A549 (cell line): ENCODE results near the gene MOSPD3.

Experiments
- CBX8 ChIP-seq: fragments of 200-600 bp; sonication (generic); IDR thresholded peaks from 2 replicates; pipeline ENCODE4 v1.6.1; 2016
- CTCF ChIP-seq: fragments of >200 bp; sonication (Bioruptor Twin); formaldehyde crosslinking; IDR thresholded peaks from 3 replicates; pipeline ENCODE4 v1.5.1; 2016
- ELK1 ChIP-seq: fragments of 150-350 bp; IDR thresholded peaks from 2 replicates; pipeline ENCODE4 v1.6.1; 2014; ENCODE audit warnings: low read depth, mild to moderate bottlenecking, low read length
- MAX ChIP-seq: IDR thresholded peaks from 2 replicates; pipeline ENCODE4 v1.6.1; 2012
- NPAS2 ChIP-seq: fragments of 250-450 bp; sonication (Bioruptor Pico); IDR thresholded peaks from 2 replicates; pipeline ENCODE4 v1.8.0; 2022; ENCODE audit warnings: mild to moderate bottlenecking, moderate library complexity, borderline replicate concordance
- NR3C1 ChIP-seq: fragments of >200 bp; sonication (Bioruptor Twin); formaldehyde crosslinking; IDR thresholded peaks from 3 replicates; pipeline ENCODE4 v1.6.1; 2017
- POLR2A ChIP-seq: IDR thresholded peaks from 2 replicates; pipeline ENCODE4 v1.6.1; 2012; ENCODE audit warnings: mild to moderate bottlenecking, low read length
- POLR2AphosphoS2 ChIP-seq: conservative IDR thresholded peaks from 2 replicates; pipeline ENCODE4 v1.6.1; 2012; ENCODE audit warnings: low read length, improper control_type of control experiment, inconsistent platforms
- RAD21 ChIP-seq, 2 experiments: fragments of >200 bp in 1 of 2; sonication (Bioruptor Twin) in 1 of 2; formaldehyde crosslinking in 1 of 2; IDR thresholded peaks in 1 of 2; conservative IDR thresholded peaks in 1 of 2; 2 replicates in 1 of 2; 3 replicates in 1 of 2; pipeline ENCODE4 v1.6.1; 2012 to 2018; ENCODE audit warnings: inconsistent platforms in 1 of 2
- RARB ChIP-seq: fragments of 250-450 bp; sonication (Bioruptor Pico); IDR thresholded peaks from 2 replicates; pipeline ENCODE4 v1.8.0; 2021; ENCODE audit warnings: mild to moderate bottlenecking, moderate library complexity
- ZNF302 ChIP-seq: fragments of 250-450 bp; sonication (Bioruptor Pico); IDR thresholded peaks from 2 replicates; pipeline ENCODE4 v1.9.0; 2021; ENCODE audit warnings: inconsistent platforms, mild to moderate bottlenecking, moderate library complexity
- TF ChIP-seq, protein P1 (sequence below): fragments of 200-600 bp; sonication (generic); IDR thresholded peaks from 2 replicates; pipeline ENCODE4 v1.6.1; 2016; ENCODE audit warnings: antibody characterized with exemption, mild to moderate bottlenecking, moderate library complexity

DNA sequence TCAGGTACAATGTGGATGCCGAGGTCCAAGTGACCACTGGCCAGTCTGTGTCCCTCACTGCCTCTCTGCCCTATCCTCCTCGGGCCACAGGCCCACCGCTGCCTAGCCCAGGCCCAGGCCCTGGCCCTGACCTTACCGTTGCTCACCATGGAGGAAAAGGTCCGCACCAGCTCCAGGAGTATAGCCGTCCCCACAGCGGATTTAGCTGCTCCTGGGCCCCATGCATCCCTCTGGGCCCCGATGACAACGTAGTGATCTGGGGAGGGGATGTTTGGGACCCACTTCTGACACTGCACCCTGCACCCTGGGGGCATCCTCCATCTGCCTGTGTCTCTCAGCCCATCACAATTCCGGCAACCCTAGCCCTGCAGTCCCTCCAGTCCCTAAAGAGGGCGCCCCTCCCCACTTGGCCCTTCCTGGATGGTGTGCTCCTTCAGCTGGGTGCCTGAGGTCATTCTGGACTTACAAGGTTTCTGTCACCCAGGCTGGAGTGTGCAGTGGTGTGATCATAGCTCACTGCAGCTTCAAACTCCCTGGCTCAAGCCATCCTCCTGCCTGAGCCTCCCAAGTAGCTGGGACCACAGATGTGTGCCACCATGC, 16.9 kb downstream of the MOSPD3 start:
- peak; percentile 27; the same call in 1 of the 3 replicates for TF ChIP-seq CTCF
- no peak for TF ChIP-seq RARB
- TF ChIP-seq MAX: no peak
- TF ChIP-seq POLR2AphosphoS2: no peak
- no peak for TF ChIP-seq ZNF302 (CRISPR knock-in tag)
- TF ChIP-seq NPAS2 (CRISPR knock-in tag): no peak
- TF ChIP-seq POLR2A: no peak
- no peak for TF ChIP-seq NR3C1
- TF ChIP-seq RAD21 (conservative IDR thresholded peaks at IDR 0.05 in 1 of 2, IDR thresholded peaks at IDR 0.05 in 1 of 2): peak in 1 of 2 experiments; percentile 25; a peak in 1 of 5 replicates
- no peak for TF ChIP-seq CBX8
- TF ChIP-seq, protein P1, sequence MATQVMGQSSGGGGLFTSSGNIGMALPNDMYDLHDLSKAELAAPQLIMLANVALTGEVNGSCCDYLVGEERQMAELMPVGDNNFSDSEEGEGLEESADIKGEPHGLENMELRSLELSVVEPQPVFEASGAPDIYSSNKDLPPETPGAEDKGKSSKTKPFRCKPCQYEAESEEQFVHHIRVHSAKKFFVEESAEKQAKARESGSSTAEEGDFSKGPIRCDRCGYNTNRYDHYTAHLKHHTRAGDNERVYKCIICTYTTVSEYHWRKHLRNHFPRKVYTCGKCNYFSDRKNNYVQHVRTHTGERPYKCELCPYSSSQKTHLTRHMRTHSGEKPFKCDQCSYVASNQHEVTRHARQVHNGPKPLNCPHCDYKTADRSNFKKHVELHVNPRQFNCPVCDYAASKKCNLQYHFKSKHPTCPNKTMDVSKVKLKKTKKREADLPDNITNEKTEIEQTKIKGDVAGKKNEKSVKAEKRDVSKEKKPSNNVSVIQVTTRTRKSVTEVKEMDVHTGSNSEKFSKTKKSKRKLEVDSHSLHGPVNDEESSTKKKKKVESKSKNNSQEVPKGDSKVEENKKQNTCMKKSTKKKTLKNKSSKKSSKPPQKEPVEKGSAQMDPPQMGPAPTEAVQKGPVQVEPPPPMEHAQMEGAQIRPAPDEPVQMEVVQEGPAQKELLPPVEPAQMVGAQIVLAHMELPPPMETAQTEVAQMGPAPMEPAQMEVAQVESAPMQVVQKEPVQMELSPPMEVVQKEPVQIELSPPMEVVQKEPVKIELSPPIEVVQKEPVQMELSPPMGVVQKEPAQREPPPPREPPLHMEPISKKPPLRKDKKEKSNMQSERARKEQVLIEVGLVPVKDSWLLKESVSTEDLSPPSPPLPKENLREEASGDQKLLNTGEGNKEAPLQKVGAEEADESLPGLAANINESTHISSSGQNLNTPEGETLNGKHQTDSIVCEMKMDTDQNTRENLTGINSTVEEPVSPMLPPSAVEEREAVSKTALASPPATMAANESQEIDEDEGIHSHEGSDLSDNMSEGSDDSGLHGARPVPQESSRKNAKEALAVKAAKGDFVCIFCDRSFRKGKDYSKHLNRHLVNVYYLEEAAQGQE: no peak
- TF ChIP-seq ELK1: no peak
